ENCODE data around the gene GNA12. TPM values are rescaled to one million over a fixed set of nuclear protein-coding genes. Genes with fewer than 3 reads are reported as not detected.

The GNA12 gene
- total RNA-seq, 1 donor from 2014 or later: 19.3 TPM

DNA sequence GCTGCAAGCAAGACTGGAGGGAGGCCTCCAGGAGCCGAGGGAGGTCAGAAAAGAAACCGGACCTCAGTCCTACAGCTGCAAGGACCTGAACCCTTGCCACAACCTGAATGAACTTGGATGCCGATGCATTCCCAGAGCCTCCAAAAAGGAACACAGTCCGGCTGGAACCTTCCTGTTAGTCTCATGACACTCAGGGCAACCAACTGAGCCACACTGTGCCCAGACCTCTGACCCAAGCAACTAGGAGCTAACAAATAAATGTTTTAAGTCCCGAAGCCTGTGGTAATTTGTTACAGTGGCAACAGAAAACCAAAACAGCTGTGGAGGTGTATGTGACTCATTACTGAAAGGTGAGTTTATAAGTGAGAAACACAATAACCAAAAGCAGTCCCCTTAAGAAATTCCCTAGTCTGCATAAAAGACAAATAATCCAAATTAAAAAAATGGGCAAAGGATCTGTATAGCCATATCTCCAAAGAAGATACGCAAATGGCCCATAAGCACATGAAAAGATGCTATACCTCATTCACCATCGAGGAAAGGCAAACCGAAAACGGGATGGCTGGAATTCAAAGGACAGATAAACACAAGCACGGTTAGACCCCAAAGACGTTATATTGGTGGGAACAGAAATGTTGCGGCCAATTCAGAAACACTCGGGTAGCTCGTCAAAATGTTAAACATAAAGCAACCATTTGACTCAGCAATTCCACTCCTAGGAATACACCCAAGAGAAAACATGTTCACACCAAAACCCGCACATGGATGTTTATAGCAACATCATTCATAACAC lies 24.8 kb downstream of the GNA12 start:
- TF ChIP-seq, protein P1, sequence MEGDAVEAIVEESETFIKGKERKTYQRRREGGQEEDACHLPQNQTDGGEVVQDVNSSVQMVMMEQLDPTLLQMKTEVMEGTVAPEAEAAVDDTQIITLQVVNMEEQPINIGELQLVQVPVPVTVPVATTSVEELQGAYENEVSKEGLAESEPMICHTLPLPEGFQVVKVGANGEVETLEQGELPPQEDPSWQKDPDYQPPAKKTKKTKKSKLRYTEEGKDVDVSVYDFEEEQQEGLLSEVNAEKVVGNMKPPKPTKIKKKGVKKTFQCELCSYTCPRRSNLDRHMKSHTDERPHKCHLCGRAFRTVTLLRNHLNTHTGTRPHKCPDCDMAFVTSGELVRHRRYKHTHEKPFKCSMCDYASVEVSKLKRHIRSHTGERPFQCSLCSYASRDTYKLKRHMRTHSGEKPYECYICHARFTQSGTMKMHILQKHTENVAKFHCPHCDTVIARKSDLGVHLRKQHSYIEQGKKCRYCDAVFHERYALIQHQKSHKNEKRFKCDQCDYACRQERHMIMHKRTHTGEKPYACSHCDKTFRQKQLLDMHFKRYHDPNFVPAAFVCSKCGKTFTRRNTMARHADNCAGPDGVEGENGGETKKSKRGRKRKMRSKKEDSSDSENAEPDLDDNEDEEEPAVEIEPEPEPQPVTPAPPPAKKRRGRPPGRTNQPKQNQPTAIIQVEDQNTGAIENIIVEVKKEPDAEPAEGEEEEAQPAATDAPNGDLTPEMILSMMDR (conservative IDR thresholded peaks at IDR 0.05; ENCODE audit: low read depth, low read length): no peak
- DNase-seq (ENCODE audit: low read depth): no peak
- no peak overlapping the region for H3K4me3 ChIP-seq (ENCODE audit: low read depth, low read length)

DNA sequence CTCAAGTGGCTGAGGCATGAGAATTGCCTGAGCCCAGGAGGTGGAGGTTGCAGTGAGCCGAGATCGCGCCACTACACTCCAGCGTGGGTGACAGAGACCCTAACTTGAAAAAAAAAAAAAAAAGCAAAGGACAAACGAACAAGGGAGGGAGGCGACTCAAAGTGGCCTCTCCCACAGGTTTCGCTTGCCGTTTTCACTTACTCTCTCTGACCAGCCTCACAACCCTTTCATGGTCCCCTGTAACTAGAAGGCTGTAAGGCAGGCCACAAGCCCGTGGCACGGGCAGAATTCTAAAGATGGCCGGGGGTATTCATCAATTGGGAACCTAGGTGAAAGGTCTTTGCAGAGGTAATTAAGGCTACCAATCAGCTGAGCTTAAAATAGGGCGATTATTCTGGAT lies 25.5 kb downstream of the GNA12 start:
- H3K4me3 ChIP-seq (ENCODE audit: low read depth, low read length): no peak overlapping the region
- DNase-seq (ENCODE audit: low read depth): no peak
- TF ChIP-seq, protein P1 (conservative IDR thresholded peaks at IDR 0.05; ENCODE audit: low read depth, low read length): no peak

GRCh38 chr7:2818121-2818520 lies 26.0 kb downstream of the GNA12 start:
- TF ChIP-seq, protein P1 (conservative IDR thresholded peaks at IDR 0.05; ENCODE audit: low read depth, low read length): no peak
- DNase-seq (ENCODE audit: low read depth): no peak
- no peak overlapping the region for H3K4me3 ChIP-seq (ENCODE audit: low read depth, low read length)

DNA sequence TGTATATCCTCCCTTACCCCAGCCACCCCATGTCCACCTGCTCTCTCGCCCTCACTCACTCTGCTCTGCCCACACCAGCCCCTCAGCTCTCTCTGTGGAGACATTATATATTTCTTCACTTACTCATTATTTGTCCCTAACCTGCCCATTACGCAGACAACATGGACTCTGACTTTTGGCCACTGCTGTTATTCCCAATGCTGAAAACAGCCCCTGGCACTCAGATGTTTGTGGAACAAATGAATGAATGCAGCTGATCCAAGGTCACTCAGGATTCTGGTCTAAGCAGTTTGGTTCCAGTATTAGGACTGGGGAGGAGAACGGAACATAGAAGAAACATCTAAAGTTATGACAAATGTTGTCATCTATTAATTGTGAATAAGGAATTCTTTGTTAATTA lies 26.7 kb downstream of the GNA12 start:
- no peak for DNase-seq (ENCODE audit: low read depth)
- TF ChIP-seq, protein P1 (conservative IDR thresholded peaks at IDR 0.05; ENCODE audit: low read depth, low read length): no peak
- H3K4me3 ChIP-seq (ENCODE audit: low read depth, low read length): no peak overlapping the region

DNA sequence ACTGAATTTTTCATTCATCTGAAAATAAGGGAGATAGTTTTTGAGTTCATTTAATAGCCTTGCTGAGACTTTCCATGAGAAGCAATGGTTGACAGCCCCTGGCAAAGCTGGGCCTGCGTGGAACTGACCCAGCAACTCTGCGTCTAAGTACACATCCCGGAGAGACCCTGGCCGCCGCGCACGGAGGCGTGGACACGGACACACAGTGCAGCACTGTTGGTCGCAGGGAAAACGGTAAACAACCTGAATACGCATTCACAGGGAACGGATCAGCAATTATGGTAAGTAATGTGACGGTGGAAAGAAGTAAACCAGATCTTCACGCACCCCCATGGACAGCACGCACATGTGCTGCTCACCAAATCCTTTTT lies 28.2 kb downstream of the GNA12 start:
- H3K4me3 ChIP-seq (ENCODE audit: low read depth, low read length): no peak overlapping the region
- no peak for DNase-seq (ENCODE audit: low read depth)
- TF ChIP-seq, protein P1 (conservative IDR thresholded peaks at IDR 0.05; ENCODE audit: low read depth, low read length): no peak

DNA sequence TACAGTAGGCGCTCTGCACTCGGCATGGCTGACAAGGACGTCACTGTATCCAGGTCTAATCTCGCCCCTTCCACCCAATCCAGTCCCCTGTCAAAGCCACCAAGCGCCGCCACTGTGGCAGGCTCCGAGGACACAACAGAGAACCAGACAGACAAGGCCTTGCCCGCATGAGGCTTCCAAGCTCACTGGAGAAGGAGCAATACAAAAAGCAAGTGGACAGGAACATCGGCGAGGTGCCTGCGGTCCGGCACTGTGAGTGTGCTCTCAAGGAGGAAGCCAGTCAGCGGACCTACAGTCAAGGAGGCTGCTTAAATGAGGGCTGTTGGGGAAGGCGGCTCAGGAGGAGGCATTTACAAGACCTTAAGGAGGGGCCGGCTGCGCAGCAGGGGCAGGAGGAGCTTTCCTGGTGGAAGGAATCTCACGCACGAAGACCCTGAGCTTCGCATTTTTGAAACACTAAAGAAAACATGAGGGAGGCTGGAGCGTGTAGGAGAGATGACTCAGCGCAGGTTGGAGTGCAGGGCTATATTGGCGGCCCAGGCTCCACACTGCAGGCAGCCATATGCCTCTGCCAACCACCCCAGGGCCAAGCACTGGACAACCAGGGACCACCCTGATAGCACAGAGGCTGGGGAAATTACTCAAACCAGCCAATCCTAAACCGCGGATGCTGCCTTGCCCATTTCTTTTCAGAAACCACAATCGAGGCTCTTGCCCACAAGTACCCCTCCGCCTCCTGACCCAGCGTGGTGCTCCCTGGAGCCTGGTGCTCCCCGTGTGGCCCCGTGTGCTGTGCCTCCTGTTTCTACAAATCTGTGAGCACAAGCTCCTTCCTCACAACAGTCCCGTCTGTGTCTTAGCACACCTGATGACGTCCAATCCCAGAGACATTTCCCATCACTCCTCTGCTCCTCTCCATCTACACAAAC lies 28.9 kb downstream of the GNA12 start:
- no peak for DNase-seq (ENCODE audit: low read depth)
- TF ChIP-seq, protein P1 (conservative IDR thresholded peaks at IDR 0.05; ENCODE audit: low read depth, low read length): no peak
- H3K4me3 ChIP-seq (ENCODE audit: low read depth, low read length): no peak overlapping the region

Measured in epithelial cell of proximal tubule (primary cell).